NCI-H2107 treated with DMSO at 0.1 percent for 48 hours (cell line): ENCODE data around the gene ESRRB.
"Not testable (repeated sequence)": the region's sequence is repeated elsewhere in the genome, so short reads cannot be mapped to it uniquely, and the experiment has no call there.

Experiments used
- DNase-seq: peaks from one replicate; lab custom pipeline; 2025; ENCODE audit not compliant: unreplicated experiment; lab: John Stamatoyannopoulos, UW

ESRRB gene

GRCh38 chr14:76536636-76537035 lies 160.7 kb downstream of the ESRRB start:
- not testable (repeated sequence) for DNase-seq

GRCh38 chr14:76537906-76538647 lies 162.1 kb downstream of the ESRRB start:
- DNase-seq: peak; percentile 75

GRCh38 chr14:76538648-76539008 lies 162.7 kb downstream of the ESRRB start:
- no peak for DNase-seq

DNA sequence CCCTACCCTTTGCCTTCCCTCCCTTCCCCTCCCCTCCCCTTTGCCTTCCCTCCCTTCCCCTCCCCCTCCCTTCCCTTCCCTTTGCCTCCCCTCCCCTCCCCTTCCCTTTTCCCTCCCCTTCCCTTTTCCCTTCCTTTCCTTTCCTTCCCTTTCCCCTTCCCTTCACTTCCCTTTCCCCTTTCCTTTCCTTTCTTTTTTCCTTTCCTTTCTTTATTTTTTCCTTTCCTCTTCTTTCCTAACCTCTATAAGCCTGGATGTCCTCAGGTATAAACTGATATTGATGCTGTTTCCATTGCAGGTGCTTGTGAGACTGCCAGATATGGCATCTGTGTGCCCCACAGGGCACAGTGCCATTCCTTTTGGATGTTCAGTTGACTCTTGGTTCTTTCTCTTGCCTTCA lies 163.2 kb downstream of the ESRRB start:
- no peak for DNase-seq

DNA sequence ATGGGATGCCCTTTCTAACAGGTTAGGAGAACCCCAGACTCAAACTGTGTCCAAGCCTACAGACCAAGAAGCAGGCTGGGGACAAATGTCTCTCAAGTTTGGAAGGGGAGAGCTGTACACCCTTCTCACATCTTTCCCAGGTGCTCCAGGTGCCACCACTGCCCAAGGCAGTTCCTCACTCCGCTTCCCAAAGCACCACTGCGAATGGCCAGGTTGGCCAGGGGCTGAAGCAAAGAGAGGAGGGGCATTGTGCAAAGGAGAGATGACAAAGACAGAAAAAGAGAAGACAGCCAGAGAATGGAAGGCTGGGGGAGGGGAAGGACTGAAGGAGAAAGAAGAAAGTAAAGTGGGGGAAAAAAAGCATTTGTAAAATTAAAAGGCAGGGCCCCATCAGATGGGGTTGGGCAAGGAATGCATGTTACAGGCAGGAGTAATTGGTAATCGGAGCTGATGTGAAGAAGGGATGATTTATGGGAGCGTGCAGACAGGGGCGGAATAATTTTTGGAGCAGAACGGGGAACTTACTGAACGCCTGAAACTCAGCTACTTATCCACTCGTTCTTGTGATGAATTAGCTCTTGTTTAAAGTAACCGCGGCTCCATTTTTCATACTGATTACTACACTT lies 165.8 kb downstream of the ESRRB start:
- DNase-seq: no peak

GRCh38 chr14:76546426-76547221 lies 170.7 kb downstream of the ESRRB start:
- DNase-seq: peak; percentile 40

- no peak for DNase-seq
These were observed 171.9 kb downstream of the ESRRB start for GRCh38 chr14:76547831-76548230.

DNA sequence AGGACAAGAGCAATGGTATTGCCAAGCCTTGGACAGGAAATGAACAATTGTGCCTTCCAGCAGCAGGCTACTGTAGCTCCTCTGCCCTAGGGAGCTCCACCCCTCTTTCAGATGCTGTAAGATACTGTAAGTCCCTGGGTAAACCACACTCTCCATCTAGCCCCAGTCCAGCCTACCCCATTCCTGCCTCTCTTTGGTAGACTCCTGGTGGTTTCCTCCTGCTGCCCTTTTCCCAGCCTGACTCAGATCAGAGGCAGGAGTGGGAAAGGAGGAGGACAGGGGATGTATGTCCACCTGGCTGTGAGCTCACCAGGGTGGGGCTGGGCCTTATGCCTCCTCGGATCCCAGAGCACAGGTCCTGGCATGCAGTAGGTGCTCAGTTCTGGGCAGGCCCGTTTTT lies 174.6 kb downstream of the ESRRB start:
- DNase-seq: no peak

DNA sequence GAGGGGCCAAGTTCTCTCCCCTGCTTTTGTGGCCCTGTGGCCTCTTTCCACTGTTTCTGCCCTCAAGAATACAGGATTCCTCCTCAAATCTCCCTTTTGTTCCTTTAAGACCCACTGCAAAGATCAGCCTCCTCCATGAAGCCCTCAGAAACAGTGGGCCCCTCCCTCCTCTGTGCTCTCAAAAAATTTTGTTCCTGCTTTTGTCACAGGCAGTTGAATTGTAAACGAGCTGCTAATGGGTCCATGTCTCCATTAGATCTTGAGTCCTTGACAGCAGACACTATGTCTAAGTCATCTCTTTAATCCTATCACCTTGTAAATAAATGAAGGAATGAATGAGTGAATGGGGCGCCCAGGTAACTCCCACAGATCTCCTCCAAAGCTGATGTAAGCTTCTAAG lies 175.2 kb downstream of the ESRRB start:
- no peak for DNase-seq
